HCEC 1CT (cell line): Measurements from ENCODE around the gene WDPCP.
"Not testable (repeated sequence)": the region's sequence is repeated elsewhere in the genome, so short reads cannot be mapped to it uniquely, and the experiment has no call there.

ENCODE experiments used
- DNase-seq: peaks from one replicate; pipeline ENCODE4 v3.0.0-alpha.2; 2017

Gene WDPCP

DNA sequence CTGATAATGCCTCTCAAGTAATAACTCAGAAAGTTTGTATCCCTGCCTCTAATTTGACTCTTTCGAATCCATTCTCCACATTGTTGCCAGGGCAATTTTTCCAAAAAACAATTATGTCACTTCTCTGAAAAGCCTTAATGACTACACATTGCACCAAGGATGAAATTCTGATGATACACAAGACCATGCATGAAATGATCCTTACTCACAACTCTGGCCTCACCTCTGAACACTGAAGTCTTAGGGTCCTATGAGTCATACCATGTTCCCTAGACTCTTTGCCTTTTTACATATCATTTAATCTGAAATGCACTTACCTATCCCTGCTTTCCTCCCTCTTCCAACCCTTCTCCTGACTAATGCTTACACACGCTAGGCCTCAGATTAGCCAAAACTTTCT lies 51.0 kb downstream of the WDPCP start:
- peak; percentile 71 for DNase-seq

DNA sequence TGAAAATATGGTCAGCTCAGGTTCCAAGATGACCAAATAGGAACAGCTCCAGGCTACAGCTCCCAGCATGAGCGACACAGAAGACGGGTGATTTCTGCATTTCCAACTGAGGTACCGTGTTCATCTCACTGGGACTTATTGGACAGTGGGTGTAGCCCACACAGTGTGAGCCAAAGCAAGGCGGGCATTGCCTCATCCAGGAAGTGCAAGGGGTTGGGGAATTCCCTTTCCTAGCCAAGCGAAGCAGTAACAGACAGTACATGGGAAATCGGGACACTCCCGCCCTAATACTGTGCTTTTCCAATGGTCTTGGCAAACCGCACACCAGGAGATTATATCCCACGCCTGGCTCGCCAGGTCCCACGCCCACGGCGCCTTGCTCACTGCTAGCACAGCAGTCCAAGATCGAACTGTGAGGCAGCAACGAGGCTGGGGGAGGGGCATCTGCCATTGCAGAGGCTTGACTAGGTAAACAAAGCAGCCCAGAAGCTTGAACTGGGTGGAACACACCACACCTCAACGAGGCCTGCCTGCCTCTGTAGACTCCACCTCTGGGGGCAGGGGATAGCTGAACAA lies 57.5 kb downstream of the WDPCP start:
- DNase-seq: no peak

GRCh38 chr2:63525905-63526304 lies 62.4 kb downstream of the WDPCP start:
- DNase-seq: no peak

- peak; percentile 17 for DNase-seq
These were observed 65.3 kb downstream of the WDPCP start for GRCh38 chr2:63522950-63523349.

DNA sequence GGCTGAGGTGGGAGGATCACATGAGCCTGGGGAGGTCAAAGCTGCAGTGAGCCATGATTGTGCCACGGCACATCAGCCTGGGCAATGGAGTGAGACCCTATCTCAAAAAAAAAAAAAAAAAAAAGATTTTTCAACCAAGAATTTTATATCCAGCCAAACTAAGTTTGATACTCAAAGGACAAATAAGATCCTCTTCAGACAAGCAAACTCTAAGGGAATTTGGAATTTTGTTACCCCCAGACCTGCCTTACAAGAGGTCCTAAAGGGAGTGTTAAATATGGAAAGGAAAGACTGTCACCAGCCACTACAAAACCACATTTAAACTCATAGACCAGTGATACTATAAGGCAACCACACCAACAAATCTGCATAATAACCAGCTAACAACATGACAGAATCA lies 67.5 kb downstream of the WDPCP start:
- no peak for DNase-seq

- DNase-seq: no peak
These were observed 73.5 kb downstream of the WDPCP start for GRCh38 chr2:63514781-63515180.

DNA sequence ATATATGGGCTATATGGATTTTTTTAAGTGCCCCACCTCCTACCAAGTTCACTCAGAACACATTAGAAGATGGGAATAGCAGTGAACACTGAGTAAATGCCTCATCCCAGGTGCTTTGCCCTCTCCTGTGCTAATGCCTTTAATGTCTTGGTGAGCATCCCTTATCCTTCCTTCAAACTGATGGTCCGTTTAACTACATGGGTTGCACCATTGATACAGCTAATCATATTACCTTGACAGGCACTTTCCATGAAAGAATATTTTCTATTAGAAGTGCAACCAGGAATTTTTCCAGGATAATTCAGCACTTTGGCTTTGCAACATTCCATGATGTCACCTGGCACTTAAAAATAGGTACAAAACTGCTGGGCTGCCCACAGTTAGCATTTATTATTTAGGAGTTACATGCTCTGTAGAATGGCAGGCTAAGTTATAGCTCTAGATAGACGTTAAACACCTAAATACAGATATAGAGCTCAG lies 74.0 kb downstream of the WDPCP start:
- DNase-seq: no peak

GRCh38 chr2:63506320-63506719 lies 82.0 kb downstream of the WDPCP start:
- no peak for DNase-seq

DNA sequence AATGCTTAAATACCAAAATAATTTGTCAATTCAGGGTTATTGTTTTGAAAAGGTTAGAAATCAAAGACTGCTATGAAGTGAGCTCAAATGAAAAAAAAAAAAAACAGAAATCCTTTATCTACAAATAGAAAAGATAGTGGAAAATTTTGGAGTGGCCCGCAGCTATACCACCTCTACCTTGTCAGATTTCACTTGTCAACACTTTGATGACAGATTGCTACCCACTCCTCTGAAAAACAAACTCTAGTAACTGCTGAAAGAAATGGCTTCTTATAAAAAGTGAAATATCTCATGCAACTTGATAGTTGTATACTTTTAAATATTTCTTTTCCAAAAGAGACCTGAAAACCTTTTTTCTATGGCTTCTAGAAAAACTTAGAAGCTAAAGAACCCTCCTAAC lies 84.5 kb downstream of the WDPCP start:
- no peak for DNase-seq

DNA sequence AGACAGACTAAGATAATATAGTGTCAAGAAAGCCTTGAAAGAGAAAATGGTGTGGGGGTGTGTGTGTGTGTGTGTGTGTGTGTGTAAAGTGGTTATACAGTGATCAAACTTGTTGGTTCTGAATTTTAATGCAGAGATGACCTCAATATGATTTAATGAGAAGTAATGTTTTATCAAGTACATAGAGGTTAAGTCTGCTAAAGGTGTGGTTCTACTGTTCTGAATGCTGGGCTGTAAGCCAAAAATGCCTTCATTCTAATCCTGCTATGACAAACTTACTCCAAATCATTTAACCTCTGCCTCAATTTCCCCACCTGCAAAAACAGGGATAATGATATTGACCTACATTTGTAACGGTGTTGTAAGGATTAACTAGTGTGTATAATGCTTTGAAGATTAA lies 87.9 kb downstream of the WDPCP start:
- no peak for DNase-seq

- DNase-seq: no peak
These were observed 90.7 kb downstream of the WDPCP start for GRCh38 chr2:63497576-63497975.

DNA sequence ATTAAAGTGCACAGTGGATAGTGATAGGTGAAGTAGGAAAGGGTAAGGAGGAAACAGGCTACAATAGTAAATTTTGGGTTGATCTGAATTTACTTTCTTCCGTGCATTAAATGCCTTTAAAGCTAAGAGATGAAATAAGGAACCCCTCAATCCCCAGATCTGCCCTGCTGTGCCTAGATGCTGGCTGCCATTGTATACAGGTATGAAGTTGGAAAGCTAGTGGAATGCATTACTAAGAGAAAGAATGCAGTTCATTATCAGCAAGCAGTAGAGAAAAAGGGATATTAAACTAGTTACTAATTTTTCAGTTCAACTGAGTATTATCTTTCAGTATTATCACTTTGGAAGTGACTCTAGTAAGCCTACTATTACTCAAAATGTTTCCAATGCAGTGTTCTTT lies 93.3 kb downstream of the WDPCP start:
- no peak for DNase-seq

GRCh38 chr2:63494100-63494499 lies 94.2 kb downstream of the WDPCP start:
- no peak for DNase-seq

DNA sequence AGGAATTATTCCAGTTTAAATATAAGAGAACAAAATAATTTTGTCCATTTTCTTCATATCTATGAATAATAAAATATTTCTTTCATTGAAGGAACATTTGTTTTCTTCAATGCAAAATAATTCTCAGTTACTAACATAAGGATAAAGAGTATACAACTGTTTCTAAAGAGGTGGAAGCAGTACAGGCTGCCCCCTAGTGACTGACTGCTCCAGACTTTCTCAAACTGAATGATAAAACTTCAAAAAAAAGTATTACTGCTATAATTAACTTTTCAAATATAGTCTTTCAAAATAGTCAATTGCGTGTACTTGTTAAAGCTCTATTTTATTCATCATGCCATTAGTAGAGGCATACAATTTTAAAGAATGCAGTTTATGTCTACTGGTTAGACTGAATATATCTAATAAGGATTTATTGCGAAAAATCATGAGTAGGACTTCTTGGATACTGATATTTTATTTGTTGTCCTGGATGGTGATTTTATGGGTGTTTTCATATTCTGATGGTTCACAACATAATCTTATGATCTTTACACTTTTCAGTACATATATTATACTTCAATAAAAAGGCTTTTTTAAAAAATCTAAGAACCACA lies 100.1 kb downstream of the WDPCP start:
- peak; percentile 43 for DNase-seq

DNA sequence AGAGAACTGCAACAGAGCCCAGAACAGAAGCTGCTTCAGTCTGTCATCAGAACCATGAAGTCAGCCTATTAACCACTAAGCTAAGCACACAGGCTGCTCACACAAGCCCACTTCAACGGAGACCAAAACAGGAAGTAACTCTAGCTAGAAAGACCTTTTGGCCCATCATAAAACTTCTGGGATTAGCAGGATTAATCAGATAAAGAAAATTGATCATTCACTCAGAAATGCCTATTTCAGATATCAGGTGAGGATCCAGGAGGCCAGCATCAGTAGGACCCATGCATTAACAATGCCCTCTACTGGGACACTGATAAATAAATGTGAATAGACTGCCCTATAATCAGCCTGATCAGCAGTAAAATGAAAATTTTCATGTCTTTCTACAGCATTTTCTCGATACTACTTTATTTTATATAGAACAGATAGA lies 101.4 kb downstream of the WDPCP start:
- no peak for DNase-seq

DNA sequence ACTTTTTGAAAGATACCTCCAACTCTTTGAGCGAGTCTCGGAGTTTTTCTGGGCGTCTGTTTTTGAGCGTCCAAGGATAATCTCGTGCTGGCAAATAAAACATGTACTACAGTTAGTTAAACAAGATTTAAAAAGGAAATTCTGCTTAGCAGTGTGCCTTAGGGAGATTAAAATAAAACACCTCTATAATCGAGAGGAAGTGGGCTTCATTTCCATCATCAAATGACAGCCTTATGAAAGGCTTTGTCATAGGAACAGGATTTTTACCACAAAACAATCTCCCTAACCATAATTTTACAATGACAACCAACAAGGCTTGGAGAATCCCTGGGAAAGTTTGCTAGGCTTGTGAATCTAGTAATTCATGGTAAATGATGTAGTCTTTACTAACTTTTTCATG lies 103.4 kb downstream of the WDPCP start:
- DNase-seq: no peak

DNA sequence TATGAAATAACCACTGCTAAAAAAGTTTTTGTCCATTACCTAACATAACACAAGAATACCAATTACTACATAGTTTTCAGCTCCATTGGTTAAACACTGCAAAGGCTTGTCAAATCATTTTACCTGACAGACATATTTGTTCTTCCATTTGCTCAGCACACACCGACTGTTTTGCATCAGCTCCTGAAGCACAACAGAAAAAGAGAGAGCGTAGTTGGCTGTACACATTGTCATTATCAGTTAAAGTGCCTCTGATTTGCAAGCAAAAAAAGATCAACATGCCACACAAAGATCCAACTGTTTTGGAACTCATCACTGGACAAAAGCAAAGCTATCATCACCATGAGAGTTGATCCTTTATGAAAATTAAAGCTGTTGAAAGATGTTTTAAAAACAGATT lies 103.8 kb downstream of the WDPCP start:
- DNase-seq: no peak

- DNase-seq: no peak
These were observed 110.6 kb downstream of the WDPCP start for GRCh38 chr2:63477686-63478085.

DNA sequence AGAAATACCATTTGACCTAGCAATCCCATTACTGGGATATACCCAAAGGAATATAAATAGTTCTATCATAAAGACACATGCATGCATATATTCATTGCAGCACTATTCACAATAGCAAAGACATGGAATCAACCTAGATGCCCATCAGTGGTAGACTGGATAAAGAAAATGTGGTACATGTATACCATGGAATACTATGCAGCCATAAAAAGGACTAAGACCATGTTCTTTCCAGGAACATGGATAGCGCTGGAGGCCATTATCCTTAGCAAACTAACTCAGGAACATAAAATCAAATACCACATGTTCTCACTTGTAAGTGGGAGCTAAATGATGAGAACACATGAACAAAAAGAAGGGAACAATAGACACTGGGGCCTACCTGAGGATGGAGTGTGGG lies 119.0 kb downstream of the WDPCP start:
- DNase-seq: not testable (repeated sequence)

GRCh38 chr2:63465633-63466032 lies 122.6 kb downstream of the WDPCP start:
- no peak for DNase-seq

DNA sequence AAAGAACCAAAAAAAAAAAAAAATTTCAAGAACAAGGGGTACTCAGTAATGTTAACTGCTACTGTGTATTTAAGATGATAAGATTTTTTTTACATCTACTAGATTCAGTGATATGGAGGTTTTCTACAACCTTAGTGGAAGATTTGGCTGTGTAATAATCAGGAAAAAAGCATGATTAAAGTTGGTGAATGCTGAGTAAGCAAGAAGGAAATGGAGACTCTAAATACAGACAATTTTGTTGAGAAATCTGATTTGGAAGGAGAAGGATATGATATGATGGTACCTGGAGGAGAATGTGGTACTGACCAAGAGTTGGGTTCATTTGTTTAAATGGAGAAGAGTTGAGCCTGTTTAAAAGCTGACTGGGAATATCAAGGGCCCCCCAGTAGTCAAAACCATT lies 125.1 kb downstream of the WDPCP start:
- no peak for DNase-seq

DNA sequence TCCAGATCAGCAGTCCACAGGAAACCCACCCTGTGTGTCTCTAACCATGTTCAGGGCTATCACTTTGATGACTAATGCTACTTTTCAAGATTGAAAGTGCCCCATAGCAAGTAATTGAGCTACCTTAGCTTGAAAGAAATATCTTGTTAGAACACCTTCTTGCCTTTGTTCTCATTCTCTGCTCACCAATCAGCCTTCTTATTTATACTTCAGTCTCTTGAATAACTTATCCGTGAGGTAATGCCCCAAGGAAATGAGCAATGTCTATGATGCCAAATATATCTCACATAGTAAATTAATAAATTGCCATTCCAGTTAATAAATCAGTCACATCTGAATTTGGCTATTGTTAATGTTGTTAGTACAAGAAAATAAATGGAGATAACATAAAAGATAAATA lies 141.6 kb downstream of the WDPCP start:
- no peak for DNase-seq

DNA sequence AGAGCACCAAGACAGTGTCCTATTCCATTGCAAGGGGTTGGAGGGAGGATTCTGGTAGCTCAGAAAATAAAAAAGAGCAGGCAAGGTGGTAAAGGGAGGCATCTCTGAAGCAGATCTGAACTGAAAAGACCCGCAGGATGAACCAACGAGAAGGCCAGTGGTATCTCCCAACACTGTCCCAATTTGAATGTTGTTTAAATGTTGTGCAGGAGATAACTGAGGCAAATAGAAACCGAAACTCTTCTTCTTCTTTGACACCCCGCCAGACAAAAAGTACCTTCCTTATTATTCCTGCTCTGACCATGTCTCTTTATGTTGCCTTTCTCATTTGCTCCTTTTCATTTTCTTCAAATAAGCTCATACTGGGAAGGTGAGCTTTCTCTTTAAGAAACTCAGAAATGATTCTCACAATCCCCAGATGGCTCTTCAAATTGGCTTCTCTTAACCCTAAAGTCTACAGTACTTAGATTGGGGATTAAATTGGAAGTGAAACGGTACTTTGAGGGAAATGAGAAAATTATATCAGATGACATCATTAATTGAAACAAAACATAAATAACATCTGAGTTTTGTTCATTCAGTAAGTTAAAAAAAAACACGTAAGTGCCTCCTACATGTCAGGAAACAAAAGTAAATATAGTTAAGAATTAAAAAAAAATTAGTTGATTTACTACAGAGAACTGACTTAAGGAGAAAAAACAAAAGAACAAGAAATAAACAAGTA lies 143.6 kb downstream of the WDPCP start:
- DNase-seq: no peak

DNA sequence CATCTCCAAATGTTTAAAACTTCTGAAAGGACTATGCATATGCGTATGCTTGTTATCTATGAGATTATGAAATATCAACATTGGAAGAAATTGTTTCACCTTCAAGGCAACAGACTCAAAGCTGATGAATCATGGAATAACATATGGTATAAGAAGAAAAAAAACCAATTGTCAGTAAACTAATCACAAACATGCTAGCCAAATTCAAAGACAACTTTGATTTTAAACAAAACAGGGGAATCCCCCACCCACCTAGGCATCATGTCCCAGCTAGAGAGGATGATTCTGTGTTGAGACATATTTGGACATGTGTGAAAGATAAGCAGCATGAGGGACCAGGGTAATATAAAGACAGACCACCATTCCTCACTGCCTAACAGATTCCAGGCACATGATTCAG lies 147.7 kb downstream of the WDPCP start:
- peak; percentile 33 for DNase-seq

- no peak for DNase-seq
These were observed 150.1 kb downstream of the WDPCP start for GRCh38 chr2:63438181-63438580.
